ENCODE data around the gene RNF144B.

Gene RNF144B

GRCh38 chr6:18507561-18507960 is 120.4 kb downstream of the RNF144B start:
- H3K27ac Mint-ChIP-seq = no peak overlapping the region
- no peaks in the 10 kb centered on the region for H3K36me3 Mint-ChIP-seq (ENCODE audit: low read depth)
- no peaks in the 10 kb centered on the region for H3K9me3 Mint-ChIP-seq
- H3K4me3 Mint-ChIP-seq = no peak overlapping the region
- H3K4me1 Mint-ChIP-seq (ENCODE audit: low read depth) = peaks cover 29% of the 10 kb centered on the region
- peaks cover 4% of the 10 kb centered on the region for H3K27me3 Mint-ChIP-seq

GRCh38 chr6:18509871-18510643 is 122.9 kb downstream of the RNF144B start:
- Mint-ChIP-seq H3K27ac (peak overlapping the region; percentile 64), H3K27me3 (peaks cover 11% of the 10 kb centered on the region), H3K36me3 (ENCODE audit: low read depth) (no peaks in the 10 kb centered on the region), H3K4me1 (ENCODE audit: low read depth) (peaks cover 49% of the 10 kb centered on the region), H3K4me3 (peak overlapping the region; percentile 14), H3K9me3 (no peaks in the 10 kb centered on the region)

- Mint-ChIP-seq H3K4me1 (ENCODE audit: low read depth) (peaks cover 49% of the 10 kb centered on the region), H3K9me3 (no peaks in the 10 kb centered on the region), H3K4me3 (no peak overlapping the region), H3K36me3 (ENCODE audit: low read depth) (no peaks in the 10 kb centered on the region), H3K27me3 (peaks cover 11% of the 10 kb centered on the region), H3K27ac (peak overlapping the region; percentile 64)
These were observed 123.5 kb downstream of the RNF144B start for GRCh38 chr6:18510644-18511033.

GRCh38 chr6:18511211-18511610 is 124.1 kb downstream of the RNF144B start:
- Mint-ChIP-seq H3K4me3 (no peak overlapping the region), H3K27me3 (peaks cover 11% of the 10 kb centered on the region), H3K9me3 (no peaks in the 10 kb centered on the region), H3K27ac (no peak overlapping the region), H3K4me1 (ENCODE audit: low read depth) (peaks cover 49% of the 10 kb centered on the region), H3K36me3 (ENCODE audit: low read depth) (no peaks in the 10 kb centered on the region)

- Mint-ChIP-seq H3K4me1 (ENCODE audit: low read depth) (peaks cover 49% of the 10 kb centered on the region), H3K27me3 (peaks cover 16% of the 10 kb centered on the region), H3K9me3 (no peaks in the 10 kb centered on the region), H3K27ac (peak overlapping the region; percentile 42), H3K36me3 (ENCODE audit: low read depth) (no peaks in the 10 kb centered on the region), H3K4me3 (no peak overlapping the region)
These were observed 126.2 kb downstream of the RNF144B start for GRCh38 chr6:18513253-18513798.

- Mint-ChIP-seq H3K36me3 (ENCODE audit: low read depth) (no peaks in the 10 kb centered on the region), H3K27me3 (peaks cover 16% of the 10 kb centered on the region), H3K4me1 (ENCODE audit: low read depth) (peaks cover 44% of the 10 kb centered on the region), H3K9me3 (no peaks in the 10 kb centered on the region), H3K27ac (no peak overlapping the region), H3K4me3 (no peak overlapping the region)
These were observed 127.0 kb downstream of the RNF144B start for GRCh38 chr6:18514180-18514579.

- Mint-ChIP-seq H3K4me1 (ENCODE audit: low read depth) (peaks cover 30% of the 10 kb centered on the region), H3K36me3 (ENCODE audit: low read depth) (no peaks in the 10 kb centered on the region), H3K27ac (no peak overlapping the region), H3K27me3 (peaks cover 16% of the 10 kb centered on the region), H3K9me3 (no peaks in the 10 kb centered on the region), H3K4me3 (no peak overlapping the region)
These were observed 128.6 kb downstream of the RNF144B start for GRCh38 chr6:18515767-18516166.
